ENCODE results near the gene KRT27. TPM values are rescaled to one million over a fixed set of nuclear protein-coding genes. Genes with fewer than 3 reads are reported as not detected.

The KRT27 gene
- total and polyA plus RNA-seq, 2 donors (not counting 3 experiments of a cell fraction or from before 2014, with no cell fraction given) = not detected

DNA sequence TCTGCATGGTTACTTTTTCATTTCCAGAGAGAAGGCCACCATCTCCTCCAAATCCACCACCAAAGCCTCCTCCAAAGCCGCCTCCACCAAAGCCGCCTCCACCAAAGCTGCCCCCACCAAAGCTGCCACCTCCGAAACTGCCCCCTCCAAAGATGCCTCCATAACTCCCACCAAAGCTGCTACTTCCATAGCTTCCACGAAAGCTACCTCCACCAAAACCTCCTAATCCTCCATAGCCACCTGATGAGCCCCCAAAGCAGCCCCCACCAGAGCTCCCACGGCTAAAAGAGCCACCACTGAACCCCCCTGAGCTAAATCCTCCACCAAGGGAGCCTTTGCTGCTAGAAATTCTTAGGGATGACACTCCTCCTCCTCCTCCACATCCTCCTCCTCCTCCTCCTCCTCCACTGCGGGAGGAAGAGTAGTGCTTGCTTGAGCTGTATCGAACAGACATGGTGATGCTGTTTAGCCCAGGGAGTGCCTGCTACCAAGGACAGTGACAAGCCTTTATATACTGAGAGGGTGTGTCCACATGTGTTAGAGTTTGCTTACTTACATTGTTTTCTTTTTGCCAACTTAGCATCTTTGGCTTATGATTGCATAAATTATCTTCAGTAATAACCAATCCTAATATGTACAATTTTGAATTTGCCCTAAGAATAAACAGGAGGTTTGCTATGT lies 39.9 kb upstream of the KRT27 start, which contains the start of gene KRT10:
KRT10 (minus strand) TSS at position 483 of the 681 bp plus-strand sequence; CDS start at position 454, 29 bp downstream.
- Histone ChIP-seq H3K9me3 (replicated peaks; ENCODE audit: control insufficient read depth, insufficient read depth, low read length) (no peaks in the 10 kb centered on the region), H2AFZ (ENCODE audit: low read depth, low read length) (no peak within 1 kb of the TSS), H3K9me1 (replicated peaks; ENCODE audit: control insufficient read depth, extremely low read depth, insufficient read depth, low read length) (no peaks in the 10 kb centered on the region), H3K4me3 (replicated peaks in 1 of 3; ENCODE audit: insufficient read depth in 1 of 3, low read depth in 1 of 3, low read length in 3 of 3) (no peak within 1 kb of the TSS), H3K9ac (replicated peaks; ENCODE audit: extremely low read depth, insufficient read depth, low read length) (no peak within 1 kb of the TSS), H3K4me2 (ENCODE audit: insufficient read depth, low read length) (no peak within 1 kb of the TSS), H3K27ac (ENCODE audit: insufficient read depth, low read depth, low read length) (no peak within 1 kb of the TSS), H4K20me1 (replicated peaks; ENCODE audit: control insufficient read depth, extremely low read depth, insufficient read depth, low read length) (no peaks in the 10 kb centered on the region), H3K79me2 (ENCODE audit: control insufficient read depth, insufficient read depth, low read length) (no peaks in the 10 kb centered on the region), H3K36me3 (ENCODE audit: control insufficient read depth in 2 of 2, extremely low read depth in 1 of 2, insufficient read depth in 2 of 2, low read length in 2 of 2) (peaks cover 0 to 1% of the 10 kb centered on the region in 2 experiments), H3K27me3 (ENCODE audit: control insufficient read depth in 2 of 2, insufficient read depth in 2 of 2, low read length in 2 of 2) (no peaks in the 10 kb centered on the region), H3K4me1 (ENCODE audit: control insufficient read depth, extremely low read depth, insufficient read depth, low read length) (peaks cover 9% of the 10 kb centered on the region)
- FAIRE-seq (no peak), DNase-seq (ENCODE audit: low read depth, low spot score) (no peak)
- CTCF ChIA-PET = interaction anchor here (0.7 kb wide), 1 partner anchor 11 kb away, joined by 3 read pairs; no protein-coding TSS in a partner anchor
- BruUV-seq (replicated peaks) = no TSS peak
- POLR2A ChIA-PET = no interaction called here
- intact Hi-C loops (cut with micrococcal nuclease) = no loop called here
- no peak for TF ChIP-seq JUN (IDR thresholded peaks at IDR 0.05; ENCODE audit: borderline replicate concordance, insufficient read depth, insufficient read length, low read depth)
- TF ChIP-seq MYC (IDR thresholded peaks at IDR 0.05; ENCODE audit: low read depth, low read length) = no peak
- no peak for TF ChIP-seq GATA2 (IDR thresholded peaks at IDR 0.05; ENCODE audit: insufficient read depth, insufficient read length, low read depth, low read length)
- no peak for TF ChIP-seq EZH2 (IDR thresholded peaks at IDR 0.05; ENCODE audit: borderline replicate concordance, low read depth, low read length, severe bottlenecking)
- TF ChIP-seq, protein P1, sequence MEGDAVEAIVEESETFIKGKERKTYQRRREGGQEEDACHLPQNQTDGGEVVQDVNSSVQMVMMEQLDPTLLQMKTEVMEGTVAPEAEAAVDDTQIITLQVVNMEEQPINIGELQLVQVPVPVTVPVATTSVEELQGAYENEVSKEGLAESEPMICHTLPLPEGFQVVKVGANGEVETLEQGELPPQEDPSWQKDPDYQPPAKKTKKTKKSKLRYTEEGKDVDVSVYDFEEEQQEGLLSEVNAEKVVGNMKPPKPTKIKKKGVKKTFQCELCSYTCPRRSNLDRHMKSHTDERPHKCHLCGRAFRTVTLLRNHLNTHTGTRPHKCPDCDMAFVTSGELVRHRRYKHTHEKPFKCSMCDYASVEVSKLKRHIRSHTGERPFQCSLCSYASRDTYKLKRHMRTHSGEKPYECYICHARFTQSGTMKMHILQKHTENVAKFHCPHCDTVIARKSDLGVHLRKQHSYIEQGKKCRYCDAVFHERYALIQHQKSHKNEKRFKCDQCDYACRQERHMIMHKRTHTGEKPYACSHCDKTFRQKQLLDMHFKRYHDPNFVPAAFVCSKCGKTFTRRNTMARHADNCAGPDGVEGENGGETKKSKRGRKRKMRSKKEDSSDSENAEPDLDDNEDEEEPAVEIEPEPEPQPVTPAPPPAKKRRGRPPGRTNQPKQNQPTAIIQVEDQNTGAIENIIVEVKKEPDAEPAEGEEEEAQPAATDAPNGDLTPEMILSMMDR (IDR thresholded peaks at IDR 0.05; ENCODE audit: extremely low read depth in 1 of 2, insufficient read depth in 1 of 2, low read depth in 1 of 2, low read length in 2 of 2) = no peak
- no peak for TF ChIP-seq POLR2A (IDR thresholded peaks at IDR 0.05; ENCODE audit: low read depth, low read length)
- no peak for TF ChIP-seq FOS (IDR thresholded peaks at IDR 0.05; ENCODE audit: borderline replicate concordance, insufficient read depth, low read length)
- no peak for TF ChIP-seq POLR2AphosphoS5 (IDR thresholded peaks at IDR 0.05; ENCODE audit: insufficient read depth, low read depth, low read length)
- TF ChIP-seq, protein P2, sequence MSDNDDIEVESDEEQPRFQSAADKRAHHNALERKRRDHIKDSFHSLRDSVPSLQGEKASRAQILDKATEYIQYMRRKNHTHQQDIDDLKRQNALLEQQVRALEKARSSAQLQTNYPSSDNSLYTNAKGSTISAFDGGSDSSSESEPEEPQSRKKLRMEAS (IDR thresholded peaks at IDR 0.05; ENCODE audit: insufficient read depth, insufficient read length) = no peak
- dilution Hi-C loops (cut with MboI; ENCODE audit: extremely low pct_ligation_motif_present, low sequenced_read_pairs) = no loop called here
